HCT116 (cell line): ENCODE measurements around the gene IFITM2. TPM values are rescaled to one million over a fixed set of nuclear protein-coding genes. Genes with fewer than 3 reads are reported as not detected.

Experiments
- ATAC-seq: fragments of 200-7000 bp; cut with Tn5 transposase; 2 replicates; pipeline ENCODE4 v1.9.1; 2020; ENCODE audit warnings: mild to moderate bottlenecking, moderate library complexity
- BruUV-seq: library from RNA; stranded (reverse); fragments of 400-500 nt; replicated peaks from 2 replicates; lab custom pipeline; 2021; lab: Mats Ljungman, UMichigan
- CTCF ChIA-PET: fragments of 300-600 bp; sonication (Branson Sonifier 250); formaldehyde crosslinking; loops from one replicate; lab custom pipeline; 2021; ENCODE audit warnings: antibody characterized with exemption; lab: Charles Lee
- POLR2A ChIA-PET: fragments of 300-600, 350-600 bp; sonication (Branson Sonifier 250); formaldehyde crosslinking; loops from one replicate; lab custom pipeline; 2021; ENCODE audit warnings: antibody characterized with exemption; lab: Charles Lee
- RAD21 ChIA-PET, 2 experiments: fragments of 300-600 bp; sonication (Branson Sonifier 250); formaldehyde crosslinking; loops; one replicate each; lab custom pipeline; 2023; ENCODE audit warnings: low total read pairs in 2 of 2; ENCODE audit not compliant: uncharacterized antibody in 2 of 2, unreplicated experiment in 2 of 2, low non-redundant PET in 1 of 2; lab: Charles Lee
- DNase-seq: peaks from one replicate; pipeline ENCODE4 v3.0.0-alpha.2; 2010; ENCODE audit warnings: low read depth, low spot score
- H2AFZ ChIP-seq: fragments of 200-600 bp; shearing (Covaris generic), sonication (generic); 2 replicates; pipeline ENCODE4 v1.6.1; 2017; ENCODE audit warnings: low read depth, mixed run types, mixed read lengths, antibody characterized with exemption, low read length; ENCODE audit not compliant: poor library complexity, severe bottlenecking
- H3K27ac ChIP-seq: 2 replicates; pipeline ENCODE4 v1.5.1; 2012; ENCODE audit warnings: low read depth, low read length
- H3K27me3 ChIP-seq: fragments of 200-600 bp; sonication (generic); 2 replicates; pipeline ENCODE4 v1.6.1; 2016; ENCODE audit warnings: mixed run types, low read length, mixed read lengths; ENCODE audit not compliant: insufficient read depth
- H3K36me3 ChIP-seq, 2 experiments: fragments of 200-500 bp in 1 of 2; fragments of 200-600 bp in 1 of 2; sonication (Bioruptor generic) in 1 of 2; sonication (generic) in 1 of 2; 2 replicates each; pipeline versions ENCODE4 v1.5.1 to v1.6.1; 2014 to 2016; ENCODE audit warnings: low read length in 2 of 2, inconsistent platforms in 1 of 2, mixed read lengths in 1 of 2, mixed run types in 1 of 2; ENCODE audit not compliant: insufficient read depth in 2 of 2, control insufficient read depth in 1 of 2
- H3K4me1 ChIP-seq, 2 experiments: fragments of 200-600 bp in 1 of 2; sonication (generic) in 1 of 2; 2 replicates each; pipeline versions ENCODE4 v1.5.1 to v1.6.1; 2012 to 2017; ENCODE audit warnings: low read length in 2 of 2, inconsistent platforms in 1 of 2, mild to moderate bottlenecking in 1 of 2, mixed read lengths in 1 of 2, mixed run types in 1 of 2, moderate library complexity in 1 of 2; ENCODE audit not compliant: insufficient read depth in 2 of 2, control insufficient read depth in 1 of 2
- H3K4me2 ChIP-seq: fragments of 200-600 bp; sonication (generic); 2 replicates; pipeline ENCODE4 v1.6.1; 2017; ENCODE audit warnings: mixed run types, low read length, mixed read lengths
- H3K4me3 ChIP-seq, 2 experiments: fragments of 200-600 bp in 1 of 2; sonication (generic) in 1 of 2; replicated peaks in 1 of 2; 2 replicates each; pipeline ENCODE4 v1.5.1; 2011 to 2016; ENCODE audit warnings: low read length in 2 of 2, control low read depth in 1 of 2, low read depth in 1 of 2, mild to moderate bottlenecking in 1 of 2, mixed read lengths in 1 of 2, mixed run types in 1 of 2
- H3K79me2 ChIP-seq: fragments of 200-600 bp; sonication (generic); 2 replicates; pipeline ENCODE4 v1.6.1; 2017; ENCODE audit warnings: mild to moderate bottlenecking, mixed run types, low read length, moderate library complexity, mixed read lengths; ENCODE audit not compliant: insufficient read depth
- H3K9ac ChIP-seq: fragments of 200-600 bp; sonication (generic); 2 replicates; pipeline ENCODE4 v1.6.1; 2016; ENCODE audit warnings: low read length, mixed read lengths
- H3K9me2 ChIP-seq: fragments of 200-600 bp; sonication (generic), shearing (Covaris generic); 2 replicates; pipeline ENCODE4 v1.6.1; 2017; ENCODE audit warnings: mixed run types, mild to moderate bottlenecking, moderate library complexity; ENCODE audit not compliant: insufficient read depth
- H3K9me3 ChIP-seq, 2 experiments: fragments of 200-500 bp in 1 of 2; fragments of 200-600 bp in 1 of 2; sonication (Bioruptor generic) in 1 of 2; sonication (generic) in 1 of 2; 2 replicates each; pipeline ENCODE4 v1.6.1; 2014 to 2017; ENCODE audit warnings: low read length in 2 of 2, mixed read lengths in 2 of 2, inconsistent platforms in 1 of 2, low read depth in 1 of 2, mild to moderate bottlenecking in 1 of 2, mixed run types in 1 of 2, moderate library complexity in 1 of 2; ENCODE audit not compliant: control insufficient read depth in 1 of 2, insufficient read depth in 1 of 2
- H4K20me1 ChIP-seq: fragments of 200-600 bp; sonication (generic), shearing (Covaris generic); 2 replicates; pipeline ENCODE4 v1.6.1; 2017; ENCODE audit warnings: mixed run types, mild to moderate bottlenecking, moderate library complexity; ENCODE audit not compliant: insufficient read depth
- ATF3 ChIP-seq: IDR thresholded peaks from 2 replicates; pipeline ENCODE4 v1.6.1; 2012
- CBX3 ChIP-seq: IDR thresholded peaks from 2 replicates; pipeline ENCODE4 v1.6.1; 2012; ENCODE audit warnings: low read depth
- EGR1 ChIP-seq: IDR thresholded peaks from 2 replicates; pipeline ENCODE4 v1.6.1; 2012; ENCODE audit warnings: low read depth
- ELF1 ChIP-seq: IDR thresholded peaks from 2 replicates; pipeline ENCODE4 v1.6.1; 2012; ENCODE audit warnings: low read depth, borderline replicate concordance
- EZH2phosphoT487 ChIP-seq: fragments of 200-600 bp; IDR thresholded peaks from 2 replicates; pipeline ENCODE4 v1.6.1; 2018; ENCODE audit warnings: antibody characterized with exemption, borderline replicate concordance
- FOSL1 ChIP-seq: IDR thresholded peaks from 2 replicates; pipeline ENCODE4 v1.6.1; 2012; ENCODE audit warnings: low read depth
- JUND ChIP-seq: IDR thresholded peaks from 2 replicates; pipeline ENCODE4 v1.6.1; 2012
- MAX ChIP-seq: IDR thresholded peaks from 2 replicates; pipeline ENCODE4 v1.6.1; 2012
- POLR2AphosphoS5 ChIP-seq: IDR thresholded peaks from 2 replicates; pipeline ENCODE4 v1.6.1; 2011; ENCODE audit warnings: mild to moderate bottlenecking, low read depth, low read length, moderate library complexity
- SIN3A ChIP-seq: IDR thresholded peaks from 2 replicates; pipeline ENCODE4 v1.6.1; 2012; ENCODE audit warnings: low read depth
- SP1 ChIP-seq: IDR thresholded peaks from 2 replicates; pipeline ENCODE4 v1.6.1; 2012; ENCODE audit warnings: low read depth
- TCF7L2 ChIP-seq: IDR thresholded peaks from 2 replicates; pipeline ENCODE4 v1.7.0; 2011; ENCODE audit warnings: borderline replicate concordance, inconsistent platforms; ENCODE audit not compliant: insufficient read depth, insufficient read length; ENCODE audit errors: extremely low read depth
- ZBTB33 ChIP-seq: IDR thresholded peaks from 2 replicates; pipeline ENCODE4 v1.6.1; 2011; ENCODE audit warnings: mild to moderate bottlenecking, low read length, moderate library complexity; ENCODE audit not compliant: insufficient replicate concordance; ENCODE audit errors: extremely low read depth
- ZFX ChIP-seq: fragments of 450-650 bp; IDR thresholded peaks from 2 replicates; pipeline ENCODE4 v1.6.1; 2017
- ZNF274 ChIP-seq: fragments of 200-500 bp; sonication (Bioruptor generic); IDR thresholded peaks from 2 replicates; pipeline ENCODE4 v1.6.1; 2014; ENCODE audit warnings: mild to moderate bottlenecking, low read depth, low read length, inconsistent platforms
- intact Hi-C: fragments of 100-400 bp; cut with micrococcal nuclease; formaldehyde crosslinking; loops from 2 replicates; pipeline ENCODE4 v1.10.0; 2022
- total RNA-seq: library from RNA; stranded (reverse); gene quantifications from one replicate; pipeline ENCODE4 v1.2.1, GENCODE V29; 2021; ENCODE audit not compliant: unreplicated experiment

The IFITM2 gene
- total RNA-seq, 1 experiment from 2014 or later, result 106 TPM

- H3K27ac ChIP-seq, result no peak overlapping the region
- intact Hi-C loops, result no loop called here
- no peaks in the 10 kb centered on the region for H3K9me2 ChIP-seq
- no peak for TF ChIP-seq EGR1
- TF ChIP-seq ZFX, result no peak
- no peak for TF ChIP-seq ATF3
- TF ChIP-seq JUND, result no peak
- TF ChIP-seq SP1, result no peak
- no peak for TF ChIP-seq CBX3
- TF ChIP-seq ELF1, result no peak
- TF ChIP-seq ZNF274, result no peak
- no peak for TF ChIP-seq TCF7L2
- TF ChIP-seq FOSL1, result no peak
- no peak for TF ChIP-seq EZH2phosphoT487
- TF ChIP-seq POLR2AphosphoS5, result no peak
- no peak for TF ChIP-seq ZBTB33
- TF ChIP-seq SIN3A, result no peak
- no peak for TF ChIP-seq MAX
- no peak overlapping the region for H3K9ac ChIP-seq
- POLR2A ChIA-PET, result no interaction called here
- CTCF ChIA-PET, result no interaction called here
- H3K9me3 ChIP-seq, result no peaks in the 10 kb centered on the region
- no peak for ATAC-seq
- H3K36me3 ChIP-seq, result no peaks in the 10 kb centered on the region
- no TSS peak for BruUV-seq
- no peaks in the 10 kb centered on the region for H3K27me3 ChIP-seq
- no peaks in the 10 kb centered on the region for H3K79me2 ChIP-seq
- no peak for DNase-seq
- H3K4me1 ChIP-seq, result peaks cover 0 to 3% of the 10 kb centered on the region in 2 experiments; a peak in 1 of 4 replicates
- no peak overlapping the region for H3K4me3 ChIP-seq
- H3K4me2 ChIP-seq, result no peak overlapping the region
- H4K20me1 ChIP-seq, result no peaks in the 10 kb centered on the region
- RAD21 ChIA-PET, result no interaction called here
- no peak overlapping the region for H2AFZ ChIP-seq
Measured at GRCh38 chr11:281486-282161, 26.0 kb upstream of the IFITM2 start.
